Stimulated activated CD8-positive, alpha-beta memory T cell treated with anti-CD3 and anti-CD28 coated beads, Interleukin-4, amount 100 ng/mL, for 48 hours (primary cell): Measurements from ENCODE around the gene TMEM165.

Experiments used
- DNase-seq: peaks from one replicate; pipeline ENCODE4 v3.0.0-alpha.2; 2020

TMEM165 gene

GRCh38 chr4:55407764-55408163, 12.0 kb downstream of the TMEM165 start:
- no peak for DNase-seq

DNA sequence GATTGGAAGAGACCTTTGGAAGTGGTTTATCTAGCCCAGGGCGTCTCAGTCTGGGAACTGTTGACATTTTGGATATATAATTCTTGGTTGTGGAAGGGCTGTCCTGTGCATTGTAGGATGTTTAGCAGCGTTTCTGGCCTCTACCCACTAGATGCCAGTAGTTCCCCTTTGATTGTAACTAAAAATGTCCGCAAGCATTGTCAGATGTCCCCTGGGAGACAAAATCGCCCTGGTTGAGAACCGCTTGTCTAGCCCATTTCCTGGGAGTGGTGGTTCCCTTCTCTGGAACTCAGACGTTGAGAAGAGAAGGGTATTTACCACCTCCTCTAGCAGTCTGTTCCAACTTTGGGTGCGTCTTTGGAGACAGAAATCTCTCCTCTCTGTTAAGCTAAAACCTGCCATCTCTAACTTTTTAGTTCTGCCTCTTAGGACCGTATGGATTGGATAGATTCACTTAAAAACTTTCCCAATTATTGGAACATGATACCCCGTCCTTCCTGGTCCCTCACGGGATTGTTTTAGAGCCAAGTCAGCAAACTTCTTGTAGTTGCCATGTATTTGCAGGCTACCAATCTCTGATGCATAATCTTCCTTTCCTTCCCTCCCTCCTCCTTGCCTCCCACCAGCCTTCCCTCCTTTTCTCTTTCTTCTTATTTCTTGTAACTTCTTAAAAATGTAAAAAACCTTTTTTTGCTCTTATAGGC, 13.9 kb downstream of the TMEM165 start:
- DNase-seq: no peak

DNA sequence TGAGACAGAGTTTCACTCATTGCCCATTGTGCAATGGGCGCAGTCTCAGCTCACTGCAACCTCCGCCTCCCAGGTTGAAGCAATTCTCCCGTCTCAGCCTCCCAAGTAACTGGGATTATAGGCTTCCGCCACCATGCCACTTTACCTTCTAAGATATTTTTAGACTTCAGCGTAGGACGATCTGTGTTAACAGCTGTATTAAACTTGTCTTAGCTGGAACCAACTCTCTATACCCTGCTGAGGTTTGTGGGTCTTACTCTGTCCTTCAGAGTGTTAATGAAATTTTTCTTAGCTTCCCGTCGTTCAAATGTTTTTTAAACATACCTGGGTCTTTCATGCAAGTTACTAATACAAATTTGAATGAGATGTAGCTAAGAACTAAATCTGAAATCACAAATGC, 14.7 kb downstream of the TMEM165 start:
- DNase-seq: no peak

DNA sequence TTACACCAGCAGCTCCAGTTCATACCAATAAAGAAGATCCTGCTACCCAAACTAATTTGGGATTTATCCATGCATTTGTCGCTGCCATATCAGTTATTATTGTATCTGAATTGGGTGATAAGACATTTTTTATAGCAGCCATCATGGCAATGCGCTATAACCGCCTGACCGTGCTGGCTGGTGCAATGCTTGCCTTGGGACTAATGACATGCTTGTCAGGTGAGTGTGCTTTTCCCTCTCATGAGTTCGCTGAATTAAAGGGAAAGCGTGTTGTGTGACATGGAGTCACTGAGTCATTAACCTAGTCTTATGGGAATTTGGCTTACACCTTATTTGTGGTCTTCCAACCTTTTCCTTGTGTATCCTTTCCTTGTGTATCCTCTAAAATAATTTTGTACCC, 15.9 kb downstream of the TMEM165 start:
- no peak for DNase-seq

- no peak for DNase-seq
These were observed 20.4 kb downstream of the TMEM165 start for GRCh38 chr4:55416176-55416575.

DNA sequence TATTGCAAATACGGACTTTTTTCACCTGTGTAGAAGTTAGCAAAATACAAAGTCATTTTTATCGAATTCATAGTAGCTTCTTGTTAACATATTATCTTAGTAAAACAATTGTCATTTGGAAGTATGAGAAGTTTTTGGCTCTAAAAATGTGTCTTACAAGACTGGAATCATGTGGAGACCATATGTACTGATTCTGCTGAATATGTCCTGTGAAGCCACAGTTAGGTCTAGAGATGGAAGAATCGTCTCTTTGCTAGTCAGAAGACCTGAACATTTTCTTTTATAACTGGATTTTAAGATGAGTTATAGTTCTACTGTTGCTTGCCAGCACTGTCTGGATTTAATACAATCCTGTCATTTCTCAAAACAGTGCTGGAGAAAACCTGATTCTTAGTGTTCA, 29.0 kb downstream of the TMEM165 start:
- DNase-seq: no peak

DNA sequence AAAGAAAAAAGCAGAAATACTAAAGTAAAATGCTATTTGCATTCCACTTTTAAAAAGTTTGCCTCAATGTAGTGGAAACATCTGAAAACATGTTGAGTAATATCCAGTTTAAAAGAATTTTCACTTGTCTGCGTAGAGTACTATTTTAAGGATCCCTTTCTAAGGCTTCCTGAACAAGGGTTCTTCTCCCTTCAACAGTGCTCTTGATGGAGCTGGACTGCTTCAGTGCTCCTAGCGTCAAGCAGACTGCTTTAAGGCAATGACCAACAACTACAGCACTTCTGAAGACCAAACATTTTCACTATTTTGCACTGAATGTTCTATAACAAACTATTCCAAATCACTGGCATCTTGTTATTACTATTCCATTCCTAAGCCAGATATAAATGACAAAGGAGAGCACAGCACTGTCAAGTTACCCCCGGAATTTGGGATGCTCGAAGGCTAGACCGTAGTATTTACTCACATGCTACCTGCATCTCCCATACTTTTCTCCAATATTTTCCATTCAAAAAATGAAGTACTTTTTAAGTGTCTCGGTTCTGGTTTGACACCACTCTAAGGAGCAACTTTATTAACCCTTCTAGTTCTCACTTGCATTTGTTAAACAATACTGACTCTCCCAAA, 36.1 kb downstream of the TMEM165 start:
- DNase-seq: no peak

GRCh38 chr4:55435141-55435841, 39.5 kb downstream of the TMEM165 start:
- peak; percentile 36 for DNase-seq

GRCh38 chr4:55437356-55437796, 41.6 kb downstream of the TMEM165 start:
- DNase-seq: no peak

DNA sequence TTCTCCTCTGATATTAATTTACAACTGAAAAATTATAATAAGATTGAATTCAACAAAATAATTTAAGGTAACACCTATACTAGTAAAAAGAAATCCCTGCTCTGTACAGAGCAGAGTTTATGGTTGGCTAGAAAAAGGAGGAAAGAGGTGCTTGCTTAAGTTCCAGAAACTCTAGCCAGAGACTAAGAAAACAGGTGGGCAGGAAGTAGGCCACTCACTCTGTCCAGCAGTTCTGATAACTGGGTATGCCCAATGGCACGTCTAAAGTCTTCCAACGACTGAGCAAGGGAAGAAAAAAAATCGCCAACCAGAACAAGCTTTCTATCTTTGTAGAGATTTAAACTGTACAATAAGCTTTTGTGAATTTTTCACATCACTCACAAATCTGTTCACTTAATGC, 42.1 kb downstream of the TMEM165 start:
- DNase-seq: no peak

GRCh38 chr4:55438314-55438713, 42.6 kb downstream of the TMEM165 start:
- no peak for DNase-seq

- no peak for DNase-seq
These were observed 43.3 kb downstream of the TMEM165 start for GRCh38 chr4:55439023-55439422.

DNA sequence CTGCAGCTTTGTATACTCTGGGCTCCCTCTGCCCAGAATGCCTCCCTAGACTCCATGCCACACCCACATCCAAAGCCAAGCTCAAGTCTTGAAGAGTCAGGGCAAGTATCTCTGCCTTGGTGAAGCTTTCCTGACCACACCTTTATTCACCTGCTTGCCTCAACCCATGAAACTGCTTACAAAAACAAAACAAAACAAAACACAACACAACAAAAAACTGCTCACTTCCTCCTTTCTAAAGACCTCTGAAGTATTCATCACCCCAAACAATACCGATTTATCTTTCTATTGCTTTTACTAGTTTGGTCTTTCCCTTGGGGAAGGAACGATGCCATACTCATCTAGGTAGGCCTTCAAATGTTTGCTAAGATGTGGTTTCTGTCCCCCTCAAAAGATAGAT, 45.0 kb downstream of the TMEM165 start:
- no peak for DNase-seq

GRCh38 chr4:55442541-55442940, 46.8 kb downstream of the TMEM165 start:
- no peak for DNase-seq

- DNase-seq: no peak
These were observed 49.1 kb downstream of the TMEM165 start for GRCh38 chr4:55444827-55445226.

DNA sequence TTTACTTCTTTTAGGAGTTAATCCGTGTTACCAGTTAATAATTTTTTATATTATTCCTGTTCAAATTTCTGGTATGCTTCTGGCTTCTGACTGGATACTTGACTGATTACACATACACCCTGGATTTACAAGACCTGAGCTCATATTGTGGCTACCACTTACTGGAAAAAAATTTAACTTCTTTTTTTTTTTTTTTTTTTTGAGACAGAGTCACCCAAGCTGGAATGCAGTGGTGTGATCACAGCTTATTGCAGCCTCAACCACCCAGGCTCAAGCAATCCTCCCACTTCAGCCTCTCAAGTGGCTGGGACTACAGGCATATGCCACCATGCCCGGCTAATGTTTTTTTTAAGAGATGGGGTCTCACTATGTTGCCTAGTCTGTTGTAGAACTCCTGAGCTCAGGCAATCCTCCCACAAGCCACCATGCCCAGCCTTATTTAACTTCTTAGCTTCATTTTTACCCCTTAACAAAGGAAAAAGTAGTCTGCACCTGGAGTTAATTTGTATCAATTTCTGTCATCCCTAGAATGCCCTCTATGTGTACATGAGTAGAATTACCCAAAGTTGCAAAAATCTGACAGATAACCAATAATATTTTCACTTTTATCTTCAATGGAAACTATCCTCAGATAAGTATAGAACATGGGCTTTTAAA, 50.3 kb downstream of the TMEM165 start:
- no peak for DNase-seq

DNA sequence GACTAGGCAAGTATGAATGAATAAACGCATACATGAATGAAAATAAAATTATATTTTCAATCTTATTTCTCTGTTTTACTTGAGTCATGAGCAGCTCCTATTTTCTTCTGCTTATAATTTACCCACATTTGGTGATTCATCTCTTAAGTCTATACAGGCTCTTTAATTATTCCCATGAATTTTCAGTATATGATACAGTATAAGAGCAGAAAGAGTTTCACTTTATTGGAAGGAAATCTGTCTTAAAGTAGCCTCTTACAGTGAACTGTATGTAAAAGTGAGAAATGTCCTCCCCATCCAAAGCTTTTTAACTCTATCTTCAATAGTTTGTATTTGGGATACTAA, 50.8 kb downstream of the TMEM165 start:
- DNase-seq: no peak

- DNase-seq: no peak
These were observed 51.5 kb downstream of the TMEM165 start for GRCh38 chr4:55447108-55447708.

DNA sequence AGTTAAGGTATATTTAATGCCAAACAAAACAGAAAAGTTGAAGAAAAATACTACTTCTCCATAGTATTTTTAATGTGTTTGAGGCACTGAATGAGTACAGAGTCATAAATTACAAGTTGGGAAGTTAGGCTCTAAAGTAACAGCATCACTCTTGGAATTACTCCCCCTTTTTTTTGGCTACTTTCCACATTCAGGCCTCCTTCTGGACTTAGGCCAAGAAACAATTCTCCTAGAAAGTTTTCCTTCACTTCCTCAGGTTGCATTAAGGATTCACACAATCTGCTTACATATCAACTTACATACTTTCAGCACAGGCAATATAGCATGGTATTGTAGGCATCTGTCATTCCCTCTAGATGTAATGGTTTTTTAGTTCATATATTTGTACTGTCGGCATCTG, 52.1 kb downstream of the TMEM165 start:
- DNase-seq: no peak

GRCh38 chr4:55450566-55450965, 54.8 kb downstream of the TMEM165 start:
- no peak for DNase-seq

GRCh38 chr4:55458164-55458563, 62.4 kb downstream of the TMEM165 start:
- no peak for DNase-seq

- DNase-seq: no peak
These were observed 62.9 kb downstream of the TMEM165 start for GRCh38 chr4:55458611-55459010.

DNA sequence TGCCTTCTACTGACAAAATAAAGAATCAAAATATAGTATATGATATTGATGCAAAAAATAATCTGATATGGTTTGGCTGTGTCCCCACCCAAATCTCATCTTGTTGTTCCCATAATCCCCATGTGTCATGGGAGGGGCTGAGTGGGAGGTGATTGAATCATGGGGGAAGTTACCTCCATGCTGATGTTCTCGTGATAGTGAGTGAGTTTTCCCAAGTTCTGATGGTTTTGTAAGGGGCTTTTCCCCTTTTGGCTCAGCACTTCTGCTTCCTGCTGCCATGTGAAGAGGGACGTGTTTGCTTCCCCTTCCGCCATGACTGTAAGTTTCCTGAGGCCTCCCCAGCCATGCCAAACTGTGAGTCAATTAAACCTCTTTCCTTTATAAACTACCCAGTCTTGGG, 70.2 kb downstream of the TMEM165 start:
- no peak for DNase-seq
